ENCODE results near the gene NTNG2. TPM values are rescaled to one million over a fixed set of nuclear protein-coding genes. Genes with fewer than 3 reads are reported as not detected.

Gene NTNG2
- total RNA-seq, 1 donor from 2014 or later = 1.9 TPM

DNA sequence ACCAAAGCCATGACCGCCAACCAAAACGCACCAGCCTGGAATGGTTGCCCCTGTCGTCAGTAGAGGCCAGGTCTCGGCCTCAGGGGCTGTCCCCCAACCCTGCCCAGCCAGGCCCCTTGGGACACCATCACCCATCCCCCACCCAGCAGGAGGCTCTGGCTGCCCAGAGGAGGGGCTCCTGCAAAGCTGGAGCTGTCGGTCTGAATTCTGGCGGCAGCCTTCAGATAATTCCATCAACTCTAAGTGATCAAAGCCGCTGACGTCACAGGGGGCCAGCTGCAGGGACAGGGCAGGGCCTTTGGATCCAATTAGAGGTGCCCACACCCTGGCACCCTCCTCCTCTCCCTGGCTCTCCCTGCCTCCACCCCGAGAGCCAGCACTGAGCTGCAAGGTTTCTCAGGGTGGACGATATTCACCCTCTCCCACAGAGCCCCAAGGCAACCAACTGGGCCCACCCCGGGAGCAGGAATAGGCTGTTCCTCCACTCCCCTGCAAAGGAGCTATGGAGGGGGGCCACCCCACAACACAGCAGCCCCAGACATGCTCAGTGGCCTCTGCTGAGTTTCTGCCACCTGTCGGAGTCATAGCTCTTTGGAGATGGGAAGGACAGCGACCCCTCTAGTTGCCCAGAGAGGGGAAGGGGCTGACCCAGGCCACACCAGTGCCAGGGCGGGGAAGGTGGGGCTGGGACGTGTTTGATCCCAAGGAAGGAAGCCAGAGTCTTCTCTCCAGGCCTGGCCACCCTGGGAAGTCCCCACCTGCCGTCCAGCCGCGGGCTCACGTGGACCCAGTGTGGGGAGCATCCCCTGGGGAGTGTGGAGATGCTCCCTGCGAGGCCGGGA is 78.4 kb downstream of the NTNG2 start:
- ATAC-seq (no peak), DNase-seq (no peak)
- intact Hi-C loops (cut with micrococcal nuclease) = loop anchor here (10.0 kb wide), 1 partner anchor 75 kb away; the partner anchor contains the start of gene NTNG2

GRCh38 chr9:132240841-132241482 is 79.1 kb downstream of the NTNG2 start:
- DNase-seq (peak; percentile 98), ATAC-seq (peak; percentile 90)
- intact Hi-C loops (cut with micrococcal nuclease) = no loop called here

DNA sequence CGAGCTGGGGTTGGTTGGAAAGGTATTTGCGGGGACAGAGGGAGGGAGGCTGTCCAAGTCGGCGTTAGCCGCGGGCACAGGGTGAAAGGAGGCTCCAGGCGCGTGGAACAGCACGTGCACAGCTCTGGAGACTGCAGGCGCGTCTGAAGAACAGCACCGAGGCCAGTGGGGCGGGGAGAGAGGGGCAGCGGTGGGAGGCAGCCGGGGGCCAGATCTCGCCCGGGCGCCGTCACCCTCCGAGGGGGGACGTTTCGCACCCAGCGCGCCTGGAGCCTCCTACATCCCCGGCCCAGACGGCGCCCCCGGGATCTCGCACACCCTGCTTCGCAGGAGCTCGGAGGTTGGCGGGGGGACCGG is 79.6 kb downstream of the NTNG2 start:
- DNase-seq (no peak), ATAC-seq (no peak)
- intact Hi-C loops (cut with micrococcal nuclease) = no loop called here

DNA sequence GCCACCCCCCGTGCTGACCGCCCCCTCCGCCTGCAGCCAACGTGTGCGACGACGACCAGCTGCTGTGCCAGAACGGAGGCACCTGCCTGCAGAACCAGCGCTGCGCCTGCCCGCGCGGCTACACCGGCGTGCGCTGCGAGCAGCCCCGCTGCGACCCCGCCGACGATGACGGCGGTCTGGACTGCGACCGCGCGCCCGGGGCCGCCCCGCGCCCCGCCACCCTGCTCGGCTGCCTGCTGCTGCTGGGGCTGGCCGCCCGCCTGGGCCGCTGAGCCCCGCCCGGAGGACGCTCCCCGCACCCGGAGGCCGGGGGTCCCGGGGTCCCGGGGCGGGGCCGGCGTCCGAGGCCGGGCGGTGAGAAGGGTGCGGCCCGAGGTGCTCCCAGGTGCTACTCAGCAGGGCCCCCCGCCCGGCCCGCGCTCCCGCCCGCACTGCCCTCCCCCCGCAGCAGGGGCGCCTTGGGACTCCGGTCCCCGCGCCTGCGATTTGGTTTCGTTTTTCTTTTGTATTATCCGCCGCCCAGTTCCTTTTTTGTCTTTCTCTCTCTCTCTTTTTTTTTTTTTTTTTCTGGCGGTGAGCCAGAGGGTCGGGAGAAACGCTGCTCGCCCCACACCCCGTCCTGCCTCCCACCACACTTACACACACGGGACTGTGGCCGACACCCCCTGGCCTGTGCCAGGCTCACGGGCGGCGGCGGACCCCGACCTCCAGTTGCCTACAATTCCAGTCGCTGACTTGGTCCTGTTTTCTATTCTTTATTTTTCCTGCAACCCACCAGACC is 80.2 kb downstream of the NTNG2 start:
- intact Hi-C loops (cut with micrococcal nuclease) = no loop called here
- peak; percentile 57 for DNase-seq
- peak; percentile 2 for ATAC-seq

- no peak for DNase-seq
- ATAC-seq = no peak
- intact Hi-C loops (cut with micrococcal nuclease) = no loop called here
These were observed 80.8 kb downstream of the NTNG2 start for GRCh38 chr9:132242621-132243155.

DNA sequence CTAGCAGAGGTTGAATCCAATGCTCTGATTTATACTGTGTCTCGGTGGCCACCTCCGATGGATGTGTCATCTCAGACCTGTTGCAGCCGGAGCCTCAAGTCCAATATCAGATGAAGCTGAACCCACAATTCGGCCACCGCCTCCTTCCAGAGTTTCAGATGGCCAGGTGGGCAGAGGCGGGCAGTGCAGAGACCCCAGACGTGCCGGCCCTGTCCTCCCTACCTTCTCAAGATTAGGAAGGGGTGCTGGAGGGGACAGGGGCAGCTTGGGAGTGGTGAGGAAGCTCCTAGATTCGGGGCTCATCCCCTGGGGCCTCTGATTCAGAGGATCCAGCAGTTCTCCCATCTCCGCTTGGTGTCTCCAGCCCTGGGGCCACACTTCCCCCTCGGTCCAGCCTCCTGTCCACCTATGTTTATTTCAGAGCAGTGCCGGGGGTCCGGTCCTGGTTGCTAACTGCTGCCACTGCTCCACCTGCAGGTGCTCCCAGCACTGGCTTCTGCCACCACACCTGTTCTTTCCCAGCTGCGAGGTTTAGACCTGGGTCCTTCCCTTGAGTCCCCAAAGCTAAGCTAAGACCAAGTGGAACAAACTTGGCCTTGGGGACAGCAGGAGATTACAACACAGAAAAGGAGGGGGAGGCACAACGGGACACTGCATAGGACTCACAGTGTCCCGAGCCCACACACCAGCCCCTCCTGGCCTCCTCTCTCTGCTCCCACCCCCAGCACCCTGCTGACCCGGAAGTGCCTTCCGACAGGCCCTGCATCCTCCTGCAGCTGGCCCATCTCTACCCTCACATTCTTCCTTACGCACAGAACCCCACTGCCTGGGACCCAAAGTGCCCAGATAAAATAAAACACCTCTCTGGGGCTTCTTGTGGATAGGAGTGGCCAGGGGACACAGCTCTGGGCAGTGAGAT is 81.6 kb downstream of the NTNG2 start:
- intact Hi-C loops (cut with micrococcal nuclease) = no loop called here
- ATAC-seq = no peak
- DNase-seq = no peak

- ATAC-seq (no peak), DNase-seq (no peak)
These were observed 83.0 kb downstream of the NTNG2 start for GRCh38 chr9:132244582-132245455.

GRCh38 chr9:132245465-132245864 is 83.6 kb downstream of the NTNG2 start:
- ATAC-seq (no peak), DNase-seq (no peak)
- intact Hi-C loops (cut with micrococcal nuclease) = no loop called here

More at GRCh38 chr9:132244582-132245455, 83.0 kb downstream of the NTNG2 start:
- intact Hi-C loops (cut with micrococcal nuclease) = no loop called here

- DNase-seq = no peak
- ATAC-seq = no peak
- intact Hi-C loops (cut with micrococcal nuclease) = no loop called here
These were observed 86.1 kb downstream of the NTNG2 start for GRCh38 chr9:132247942-132248341.

DNA sequence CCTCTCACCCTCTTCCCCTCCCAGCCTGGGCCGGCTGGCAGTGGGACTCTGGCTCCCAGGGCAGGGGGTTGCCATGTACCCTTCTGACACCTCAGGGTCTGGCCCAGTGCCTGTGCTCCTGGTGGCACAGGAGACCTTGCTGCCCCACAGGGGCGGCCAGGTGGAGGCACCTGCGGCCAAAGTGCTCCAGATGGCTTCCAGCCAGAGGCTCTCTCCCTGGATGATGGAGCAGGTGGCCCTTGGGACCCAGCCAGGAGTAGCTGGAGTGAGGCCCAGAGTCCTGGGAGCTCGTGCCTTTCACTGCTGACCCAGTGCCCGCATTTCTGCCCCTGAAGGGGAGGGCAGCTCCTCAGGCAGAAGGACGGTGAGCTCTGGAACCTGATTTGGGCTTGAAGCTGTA is 87.3 kb downstream of the NTNG2 start:
- ATAC-seq (peak; percentile 73), DNase-seq (peak; percentile 70)
- intact Hi-C loops (cut with micrococcal nuclease) = no loop called here

DNA sequence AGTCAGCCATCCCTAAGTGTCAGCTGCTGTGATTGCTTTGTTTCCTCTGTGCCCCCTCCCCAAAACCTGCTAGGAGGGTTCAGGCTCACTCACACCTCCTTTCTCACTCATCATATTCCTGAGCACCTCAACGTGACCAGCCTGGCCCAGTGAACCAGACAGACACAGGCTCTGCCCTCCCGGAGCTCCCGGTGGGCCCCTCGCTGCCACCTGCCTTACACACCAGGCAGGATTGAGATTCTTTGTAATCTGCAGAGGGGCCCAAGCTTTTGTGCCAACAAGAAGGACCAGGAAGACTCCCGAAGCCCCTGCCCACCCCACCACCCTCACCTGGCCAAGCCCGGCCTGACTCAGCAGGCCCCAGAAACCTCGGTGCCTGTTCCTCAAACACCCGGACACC is 87.8 kb downstream of the NTNG2 start:
- intact Hi-C loops (cut with micrococcal nuclease) = loop anchor here (10.0 kb wide), 1 partner anchor 485 kb away; no protein-coding TSS in a partner anchor
- ATAC-seq (no peak), DNase-seq (no peak)

- intact Hi-C loops (cut with micrococcal nuclease) = loop anchor here (10.0 kb wide), 1 partner anchor 486 kb away; no protein-coding TSS in a partner anchor
- ATAC-seq = no peak
- no peak for DNase-seq
These were observed 88.7 kb downstream of the NTNG2 start for GRCh38 chr9:132250324-132251262.

DNA sequence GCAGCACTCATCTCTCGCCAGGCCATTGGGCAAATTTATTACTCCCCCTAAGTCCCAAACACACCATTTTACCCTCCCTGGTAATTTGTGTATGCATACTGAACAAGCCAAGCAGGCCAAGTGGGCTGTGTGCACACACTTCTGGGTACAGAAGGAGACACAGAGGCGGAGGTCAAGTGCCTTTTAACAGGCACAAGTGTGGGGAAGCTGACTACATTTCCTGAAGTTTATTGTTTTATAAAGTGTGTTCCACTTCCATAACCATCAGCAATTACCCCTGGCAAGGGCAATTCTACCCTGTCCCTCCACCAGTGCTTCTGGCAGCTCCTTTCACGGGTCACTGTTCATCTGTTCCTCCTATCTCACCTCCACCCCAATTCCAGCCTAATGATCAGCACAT is 99.0 kb downstream of the NTNG2 start:
- DNase-seq (no peak), ATAC-seq (no peak)

GRCh38 chr9:132266017-132266416 is 104.2 kb downstream of the NTNG2 start:
- intact Hi-C loops (cut with micrococcal nuclease) = no loop called here
- no peak for DNase-seq
- no peak for ATAC-seq

More for the DNA sequence above, 99.0 kb downstream of the NTNG2 start:
- intact Hi-C loops (cut with micrococcal nuclease) = no loop called here

DNA sequence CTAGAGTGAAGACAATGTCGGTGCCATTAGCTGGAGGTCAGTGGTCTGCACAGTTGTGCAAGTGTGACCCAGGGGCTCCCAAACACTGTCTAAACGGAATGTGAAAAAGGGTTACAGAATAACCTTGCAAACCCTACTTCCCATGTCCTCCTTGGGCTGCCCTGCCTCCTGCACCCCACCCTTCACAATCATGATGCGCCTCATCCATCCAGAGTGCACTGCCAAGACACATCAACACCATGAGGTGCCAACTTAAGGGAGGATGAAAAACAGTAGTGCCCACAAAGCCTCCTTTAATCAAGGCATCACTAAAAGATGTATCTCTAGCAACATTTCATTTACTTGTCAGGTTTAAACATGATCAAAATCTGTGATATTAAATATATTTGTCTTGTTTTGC is 105.8 kb downstream of the NTNG2 start:
- intact Hi-C loops (cut with micrococcal nuclease) = no loop called here
- ATAC-seq (peak; percentile 78), DNase-seq (peak; percentile 49)

GRCh38 chr9:132268725-132269352 is 107.0 kb downstream of the NTNG2 start:
- ATAC-seq (peak; percentile 65), DNase-seq (peak; percentile 80)
- intact Hi-C loops (cut with micrococcal nuclease) = no loop called here

All from left ventricle myocardium superior (tissue), 1 donor.